GM23248 (cell line): ENCODE results near the gene TLR9.

Source experiments
- EZH2 ChIP-seq: fragments of 200-600 bp; sonication (generic); IDR thresholded peaks from 2 replicates; pipeline ENCODE4 v1.6.1; 2018; ENCODE audit warnings: antibody characterized with exemption, mild to moderate bottlenecking; ENCODE audit not compliant: insufficient read depth, poor library complexity, severe bottlenecking
- EZH2phosphoT487 ChIP-seq: fragments of 200-600 bp; sonication (generic); IDR thresholded peaks from 2 replicates; pipeline ENCODE4 v1.6.1; 2018; ENCODE audit warnings: antibody characterized with exemption, moderate library complexity, mild to moderate bottlenecking, low read depth; ENCODE audit not compliant: insufficient read depth

DNA sequence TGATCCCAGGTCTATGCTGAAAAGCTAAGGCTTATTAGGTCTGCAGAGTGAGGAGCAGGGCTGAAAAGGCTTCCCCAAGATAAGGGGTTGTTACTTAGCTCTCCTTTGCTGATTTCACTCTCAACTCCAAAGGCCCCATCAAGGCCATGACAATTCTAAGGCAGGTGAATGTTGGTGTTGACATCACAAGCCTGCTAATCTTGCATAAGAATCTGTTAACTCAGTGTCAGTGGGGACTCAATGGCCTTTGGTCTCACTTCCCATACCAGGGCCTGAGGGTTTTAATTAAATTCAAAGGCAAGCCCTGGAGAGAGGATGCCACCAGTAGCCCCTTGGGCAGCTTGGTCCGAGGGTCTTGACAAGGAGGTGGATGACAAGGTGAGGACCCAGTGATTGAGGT, 36.9 kb downstream of the TLR9 start:
- TF ChIP-seq EZH2 = no peak
- TF ChIP-seq EZH2phosphoT487 = no peak
